Right lobe of liver (tissue), 4 donors: ENCODE measurements around the gene PDP2.

Experiments
- POLR2A ChIP-seq: fragments of 450-650 bp; IDR thresholded peaks from one replicate; pipeline ENCODE4 v1.6.1; 2017; ENCODE audit warnings: antibody characterized with exemption, mild to moderate bottlenecking
- TF ChIP-seq, protein P1 (sequence below), 4 donors: fragments of 200-600 bp in 3 of 4; fragments of 450-650 bp in 1 of 4; IDR thresholded peaks; one replicate each; pipeline versions ENCODE4 v1.5.1 to v1.8.0; 2016 to 2022; ENCODE audit warnings: antibody characterized with exemption in 4 of 4, mild to moderate bottlenecking in 2 of 4
- donor health status: DM: no; HTN: no; CAD: no.
- donor health status: DM: no; HTN: no; CAD: no.
- donor health status: DM: no; HTN: yes; CAD: no.

DNA sequence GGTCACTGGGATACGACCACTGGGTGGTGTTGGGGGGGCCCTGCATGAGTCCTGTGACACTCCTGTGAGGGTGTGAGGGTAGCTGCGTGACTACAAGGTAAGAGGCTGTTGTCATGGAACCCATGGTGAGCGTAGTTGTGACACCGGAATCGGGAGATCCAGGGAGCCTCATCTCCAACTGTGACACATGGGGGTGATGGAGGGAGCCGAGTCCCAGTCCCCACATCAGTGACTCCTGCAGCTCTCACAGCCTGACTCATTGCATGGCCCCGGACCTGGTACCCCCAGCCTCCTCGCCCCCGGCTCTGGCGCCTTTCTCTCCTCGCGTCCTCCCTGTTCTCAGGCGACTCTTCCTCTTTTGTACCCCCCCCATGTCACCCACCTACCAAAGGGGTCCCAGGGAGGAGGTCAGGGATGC, 24.1 kb downstream of the PDP2 start:
- TF ChIP-seq POLR2A, result no peak
- TF ChIP-seq, protein P1, sequence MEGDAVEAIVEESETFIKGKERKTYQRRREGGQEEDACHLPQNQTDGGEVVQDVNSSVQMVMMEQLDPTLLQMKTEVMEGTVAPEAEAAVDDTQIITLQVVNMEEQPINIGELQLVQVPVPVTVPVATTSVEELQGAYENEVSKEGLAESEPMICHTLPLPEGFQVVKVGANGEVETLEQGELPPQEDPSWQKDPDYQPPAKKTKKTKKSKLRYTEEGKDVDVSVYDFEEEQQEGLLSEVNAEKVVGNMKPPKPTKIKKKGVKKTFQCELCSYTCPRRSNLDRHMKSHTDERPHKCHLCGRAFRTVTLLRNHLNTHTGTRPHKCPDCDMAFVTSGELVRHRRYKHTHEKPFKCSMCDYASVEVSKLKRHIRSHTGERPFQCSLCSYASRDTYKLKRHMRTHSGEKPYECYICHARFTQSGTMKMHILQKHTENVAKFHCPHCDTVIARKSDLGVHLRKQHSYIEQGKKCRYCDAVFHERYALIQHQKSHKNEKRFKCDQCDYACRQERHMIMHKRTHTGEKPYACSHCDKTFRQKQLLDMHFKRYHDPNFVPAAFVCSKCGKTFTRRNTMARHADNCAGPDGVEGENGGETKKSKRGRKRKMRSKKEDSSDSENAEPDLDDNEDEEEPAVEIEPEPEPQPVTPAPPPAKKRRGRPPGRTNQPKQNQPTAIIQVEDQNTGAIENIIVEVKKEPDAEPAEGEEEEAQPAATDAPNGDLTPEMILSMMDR (IDR thresholded peaks at IDR 0.05), result no peak
